RWPE2 (cell line): ENCODE results near the gene PLCH2.

Experiments used
- ATAC-seq: fragments of 200-7000 bp; cut with Tn5 transposase; 3 replicates; pipeline ENCODE4 v1.9.1; 2021; ENCODE audit warnings: low read depth
- DNase-seq: peaks from one replicate; pipeline ENCODE4 v3.0.0-alpha.2; 2020; ENCODE audit warnings: low spot score
- H3K27ac ChIP-seq: fragments of 450-650 bp; 2 replicates; pipeline ENCODE4 v1.5.1; 2017; ENCODE audit warnings: mild to moderate bottlenecking; ENCODE audit not compliant: poor library complexity, severe bottlenecking
- H3K27me3 ChIP-seq: fragments of 250-450 bp; sonication (Bioruptor Pico); 2 replicates; pipeline ENCODE4 v1.5.1; 2021; ENCODE audit warnings: mild to moderate bottlenecking, moderate library complexity; ENCODE audit not compliant: insufficient read depth, poor library complexity, severe bottlenecking
- H3K36me3 ChIP-seq: fragments of 250-450 bp; sonication (Bioruptor Pico); 2 replicates; pipeline ENCODE4 v1.5.1; 2020; ENCODE audit warnings: low read depth, mild to moderate bottlenecking, moderate library complexity
- H3K4me1 ChIP-seq: fragments of 250-450 bp; sonication (Bioruptor Pico); 2 replicates; pipeline ENCODE4 v1.5.1; 2021; ENCODE audit warnings: mild to moderate bottlenecking, moderate library complexity; ENCODE audit not compliant: insufficient read depth, poor library complexity, severe bottlenecking
- H3K4me3 ChIP-seq: fragments of 250-450 bp; sonication (Bioruptor Pico); 2 replicates; pipeline ENCODE4 v1.5.1; 2021; ENCODE audit warnings: mild to moderate bottlenecking, moderate library complexity; ENCODE audit not compliant: severe bottlenecking
- H3K9me3 ChIP-seq: fragments of 250-450 bp; sonication (Bioruptor Pico); 2 replicates; pipeline ENCODE4 v1.5.1; 2021; ENCODE audit warnings: mild to moderate bottlenecking, moderate library complexity; ENCODE audit not compliant: severe bottlenecking
- CTCF ChIP-seq: fragments of 450-650 bp; IDR thresholded peaks from one replicate; pipeline ENCODE4 v1.5.1; 2017; ENCODE audit warnings: mild to moderate bottlenecking, moderate library complexity; ENCODE audit not compliant: poor library complexity, severe bottlenecking

Gene PLCH2

DNA sequence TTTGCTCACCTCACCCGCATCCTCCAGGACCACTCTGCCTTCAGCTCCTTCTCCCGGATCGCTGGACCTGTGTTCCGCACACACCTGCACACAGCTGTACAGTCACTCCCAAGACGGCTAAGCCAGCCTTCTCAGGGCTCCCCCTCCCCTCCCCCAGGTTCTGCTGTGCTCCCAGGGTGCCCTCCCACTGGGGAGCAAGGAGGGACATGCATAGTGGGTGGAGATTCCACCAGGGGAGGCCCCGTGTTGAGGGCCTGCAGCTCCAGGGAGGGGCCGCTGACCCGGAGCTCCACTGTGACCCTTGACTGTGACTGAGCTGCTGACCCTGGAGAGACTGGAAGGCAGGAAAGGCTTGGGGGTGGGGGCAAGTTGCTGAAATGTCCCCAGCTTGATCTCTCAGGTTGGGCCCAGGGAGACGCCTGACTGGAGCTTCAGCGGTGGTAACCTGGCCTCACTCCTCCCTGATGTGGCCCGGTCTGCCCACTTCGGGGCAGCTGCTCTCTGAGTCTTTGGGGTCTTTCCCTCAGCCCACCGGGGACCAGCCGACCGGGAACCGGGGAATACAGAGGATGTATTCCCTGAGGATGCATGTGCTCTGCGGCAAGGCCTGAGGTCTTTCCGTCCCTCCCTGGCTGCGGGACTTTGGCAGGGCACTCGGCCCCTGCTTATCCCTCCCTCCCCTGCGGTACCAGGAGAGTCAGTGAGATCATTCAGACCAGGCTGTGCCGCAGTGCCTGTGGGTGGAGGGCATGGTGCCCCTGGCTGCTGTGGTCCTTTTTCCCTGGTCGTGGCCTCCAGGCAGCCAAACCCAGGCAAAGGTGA, 28.6 kb upstream of the PLCH2 start:
- ATAC-seq (no peak), DNase-seq (no peak)
- H3K27me3 ChIP-seq = no peaks in the 10 kb centered on the region
- no peak for TF ChIP-seq CTCF
- H3K36me3 ChIP-seq = no peaks in the 10 kb centered on the region
- H3K9me3 ChIP-seq = no peaks in the 10 kb centered on the region
- H3K4me1 ChIP-seq = peaks cover 20% of the 10 kb centered on the region
- peak overlapping the region; percentile 31 for H3K27ac ChIP-seq
- H3K4me3 ChIP-seq = no peak overlapping the region

- no peaks in the 10 kb centered on the region for H3K36me3 ChIP-seq
- no peak for TF ChIP-seq CTCF
- no peak overlapping the region for H3K4me3 ChIP-seq
- H3K27ac ChIP-seq = no peak overlapping the region
- peaks cover 25% of the 10 kb centered on the region for H3K4me1 ChIP-seq
- ATAC-seq = no peak
- no peaks in the 10 kb centered on the region for H3K9me3 ChIP-seq
- no peaks in the 10 kb centered on the region for H3K27me3 ChIP-seq
- DNase-seq = no peak
Measured at GRCh38 chr1:2448098-2448445, 28.0 kb upstream of the PLCH2 start.

GRCh38 chr1:2449636-2450454, 26.2 kb upstream of the PLCH2 start:
- peak overlapping the region; percentile 75 for H3K27ac ChIP-seq
- no peak for DNase-seq
- H3K36me3 ChIP-seq = no peaks in the 10 kb centered on the region
- no peak overlapping the region for H3K4me3 ChIP-seq
- TF ChIP-seq CTCF = no peak
- ATAC-seq = peak; percentile 19; the same call in 2 of the 3 replicates
- H3K27me3 ChIP-seq = no peaks in the 10 kb centered on the region
- no peaks in the 10 kb centered on the region for H3K9me3 ChIP-seq
- H3K4me1 ChIP-seq = peaks cover 37% of the 10 kb centered on the region

GRCh38 chr1:2451741-2452140, 24.3 kb upstream of the PLCH2 start:
- no peaks in the 10 kb centered on the region for H3K9me3 ChIP-seq
- peaks cover 37% of the 10 kb centered on the region for H3K4me1 ChIP-seq
- H3K27me3 ChIP-seq = no peaks in the 10 kb centered on the region
- H3K36me3 ChIP-seq = no peaks in the 10 kb centered on the region
- no peak for TF ChIP-seq CTCF
- H3K4me3 ChIP-seq = no peak overlapping the region
- peak; percentile 94 for DNase-seq
- H3K27ac ChIP-seq = peak overlapping the region; percentile 99
- ATAC-seq = peak; percentile 87
